ENCODE measurements around the gene GIMAP8. TPM values are rescaled to one million over a fixed set of nuclear protein-coding genes. Genes with fewer than 3 reads are reported as not detected.
A peak's percentile ranks its signal among the peaks of the same experiment; 100 is the strongest.
"Not testable (repeated sequence)": the region's sequence is repeated elsewhere in the genome, so short reads cannot be mapped to it uniquely, and the experiment has no call there.

Gene GIMAP8
- total RNA-seq, 5 donors from 2014 or later (not counting 1 experiment from before 2014, with no cell fraction given) = 17.8 to 54.6 (median 50.1) TPM

DNA sequence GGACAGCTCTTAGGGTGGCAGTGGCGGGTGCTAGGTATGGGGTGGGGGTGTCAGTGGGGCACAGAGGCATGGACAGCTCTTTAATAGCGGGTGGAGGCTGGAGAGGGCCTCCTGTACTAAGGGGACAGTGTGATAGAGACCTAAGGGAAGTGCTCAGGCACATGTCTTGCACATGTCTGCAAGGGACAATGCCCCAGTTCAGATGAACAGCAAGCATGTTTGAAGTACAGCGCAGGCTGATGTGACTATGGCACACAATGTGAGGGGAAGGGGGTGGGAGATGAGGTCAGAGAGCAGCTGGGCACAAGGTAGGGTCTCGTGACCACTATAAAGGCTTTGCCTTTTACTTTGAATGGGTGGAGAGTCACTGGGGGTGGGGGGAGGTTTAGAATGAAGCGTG, 3.5 kb downstream of the GIMAP8 start:
- DNase-seq = no peak
- H3K27ac ChIP-seq (ENCODE audit: low read length) = peak overlapping the region; percentile 74
- peaks cover 73 to 81% (median 76%) of the 10 kb centered on the region in 3 donors for H3K4me1 Mint-ChIP-seq
- no peaks in the 10 kb centered on the region for H3K27me3 Mint-ChIP-seq
- H3K27ac Mint-ChIP-seq = peak overlapping the region; percentile 89 to 96
- peaks cover 4 to 13% (median 8%) of the 10 kb centered on the region in 3 donors for H3K9me3 Mint-ChIP-seq
- peak overlapping the region; percentile 50 to 64 for H3K4me3 ChIP-seq (ENCODE audit: control insufficient read depth in 1 of 2, extremely low read depth in 1 of 2, low read length in 1 of 2)
- ATAC-seq (replicated peaks in 1 of 4) = no peak
- CTCF ChIA-PET = interaction anchor here in 1 of 2 donors (0.5 to 1.5 kb wide), 2 partner anchors 301 to 317 kb away, joined by 3 read pairs; no protein-coding TSS in a partner anchor
- POLR2A ChIA-PET = interaction anchor here in 1 of 2 donors (0.7 kb wide), 1 partner anchor 61 kb away, joined by 3 read pairs; the partner anchor contains the start of gene GIMAP7
- H3K4me3 Mint-ChIP-seq = peak overlapping the region; percentile 90 to 100 (median 93)
- peaks cover 0 to 24% of the 10 kb centered on the region in 2 donors for H3K36me3 ChIP-seq (ENCODE audit: control insufficient read depth in 2 of 2, extremely low read depth in 1 of 2, insufficient read depth in 1 of 2, low read length in 1 of 2)
- H3K4me1 ChIP-seq (ENCODE audit: control insufficient read depth in 1 of 2, extremely low read depth in 1 of 2, insufficient read depth in 2 of 2, low read length in 2 of 2) = peaks cover 23 to 54% of the 10 kb centered on the region in 2 experiments
- peaks cover 70% of the 10 kb centered on the region for H3K36me3 Mint-ChIP-seq
- H3K27me3 ChIP-seq (replicated peaks in 1 of 2; ENCODE audit: control insufficient read depth in 2 of 2, extremely low read depth in 1 of 2, insufficient read depth in 2 of 2, low read length in 1 of 2) = no peaks in the 10 kb centered on the region
- no peaks in the 10 kb centered on the region for H3K9me3 ChIP-seq
- WGBS (ENCODE audit: insufficient coverage) = 79% methylated on average over 5 of the region's 5 CpGs

GRCh38 chr7:150457064-150457463, 6.6 kb downstream of the GIMAP8 start:
- H3K27me3 Mint-ChIP-seq; H3K27me3 ChIP-seq (replicated peaks in 1 of 2; ENCODE audit: control insufficient read depth in 2 of 2, extremely low read depth in 1 of 2, insufficient read depth in 2 of 2, low read length in 1 of 2); H3K27ac ChIP-seq (ENCODE audit: low read length); POLR2A ChIA-PET; CTCF ChIA-PET; H3K4me3 Mint-ChIP-seq; DNase-seq; ATAC-seq (replicated peaks in 1 of 4): not testable (repeated sequence)
- WGBS (ENCODE audit: insufficient coverage) = 75% methylated on average over 4 of the region's 5 CpGs
- Histone ChIP-seq H3K9me3 (peaks cover 14% of the 10 kb centered on the region), H3K4me1 (ENCODE audit: control insufficient read depth in 1 of 2, extremely low read depth in 1 of 2, insufficient read depth in 2 of 2, low read length in 2 of 2) (peaks cover 10 to 34% of the 10 kb centered on the region in 2 experiments), H3K4me3 (ENCODE audit: control insufficient read depth in 1 of 2, extremely low read depth in 1 of 2, low read length in 1 of 2) (peak overlapping the region in 1 of 2 donors; percentile 15), H3K36me3 (ENCODE audit: control insufficient read depth in 2 of 2, extremely low read depth in 1 of 2, insufficient read depth in 1 of 2, low read length in 1 of 2) (peaks cover 6 to 35% of the 10 kb centered on the region in 2 donors)
- peaks cover 89% of the 10 kb centered on the region for H3K36me3 Mint-ChIP-seq
- H3K27ac Mint-ChIP-seq = peak overlapping the region; percentile 73 to 81
- H3K9me3 Mint-ChIP-seq = peaks cover 16 to 43% (median 32%) of the 10 kb centered on the region in 3 donors
- peaks cover 65 to 77% (median 71%) of the 10 kb centered on the region in 3 donors for H3K4me1 Mint-ChIP-seq

GRCh38 chr7:150458235-150458634, 7.8 kb downstream of the GIMAP8 start:
- ChIA-PET POLR2A (no interaction called here), CTCF (interaction anchor here in 1 of 2 donors (1.0 kb wide), 1 partner anchor 9 kb away, joined by 3 read pairs; no protein-coding TSS in a partner anchor)
- Histone ChIP-seq H3K9me3 (peaks cover 21% of the 10 kb centered on the region), H3K4me3 (ENCODE audit: control insufficient read depth in 1 of 2, extremely low read depth in 1 of 2, low read length in 1 of 2) (no peak overlapping the region), H3K27ac (ENCODE audit: low read length) (no peak overlapping the region), H3K4me1 (ENCODE audit: control insufficient read depth in 1 of 2, extremely low read depth in 1 of 2, insufficient read depth in 2 of 2, low read length in 2 of 2) (peaks cover 8 to 32% of the 10 kb centered on the region in 2 experiments), H3K27me3 (replicated peaks in 1 of 2; ENCODE audit: control insufficient read depth in 2 of 2, extremely low read depth in 1 of 2, insufficient read depth in 2 of 2, low read length in 1 of 2) (no peaks in the 10 kb centered on the region), H3K36me3 (ENCODE audit: control insufficient read depth in 2 of 2, extremely low read depth in 1 of 2, insufficient read depth in 1 of 2, low read length in 1 of 2) (peaks cover 6 to 35% of the 10 kb centered on the region in 2 donors)
- ATAC-seq (replicated peaks in 1 of 4) (no peak), DNase-seq (no peak)
- H3K9me3 Mint-ChIP-seq = peaks cover 17 to 52% (median 41%) of the 10 kb centered on the region in 3 donors
- 100% methylated on average over 1 of the region's 1 CpG for WGBS (ENCODE audit: insufficient coverage)
- H3K27me3 Mint-ChIP-seq = no peaks in the 10 kb centered on the region
- peak overlapping the region; percentile 73 to 81 for H3K27ac Mint-ChIP-seq
- H3K4me3 Mint-ChIP-seq = peak overlapping the region in 1 of 3 donors; percentile 37
- peaks cover 95% of the 10 kb centered on the region for H3K36me3 Mint-ChIP-seq
- peaks cover 66 to 81% (median 75%) of the 10 kb centered on the region in 3 donors for H3K4me1 Mint-ChIP-seq

- POLR2A ChIA-PET = interaction anchor here in 1 of 2 donors (0.7 kb wide), 1 partner anchor 62 kb away, joined by 3 read pairs; no protein-coding TSS in a partner anchor
- Histone ChIP-seq H3K9me3 (peaks cover 21% of the 10 kb centered on the region), H3K36me3 (ENCODE audit: control insufficient read depth in 2 of 2, extremely low read depth in 1 of 2, insufficient read depth in 1 of 2, low read length in 1 of 2) (peaks cover 6 to 37% of the 10 kb centered on the region in 2 donors), H3K4me1 (ENCODE audit: control insufficient read depth in 1 of 2, extremely low read depth in 1 of 2, insufficient read depth in 2 of 2, low read length in 2 of 2) (peaks cover 9 to 31% of the 10 kb centered on the region in 2 experiments), H3K27me3 (replicated peaks in 1 of 2; ENCODE audit: control insufficient read depth in 2 of 2, extremely low read depth in 1 of 2, insufficient read depth in 2 of 2, low read length in 1 of 2) (no peaks in the 10 kb centered on the region), H3K27ac (ENCODE audit: low read length) (no peak overlapping the region), H3K4me3 (ENCODE audit: control insufficient read depth in 1 of 2, extremely low read depth in 1 of 2, low read length in 1 of 2) (no peak overlapping the region)
- no CpG with 5 or more reads among the region's 1 CpG for WGBS (ENCODE audit: insufficient coverage)
- Mint-ChIP-seq H3K27me3 (no peaks in the 10 kb centered on the region), H3K4me1 (peaks cover 66 to 81% (median 75%) of the 10 kb centered on the region in 3 donors), H3K9me3 (peaks cover 22 to 56% (median 44%) of the 10 kb centered on the region in 3 donors), H3K36me3 (peaks cover 95% of the 10 kb centered on the region), H3K27ac (peak overlapping the region in 1 of 2 donors; percentile 58), H3K4me3 (no peak overlapping the region)
- ATAC-seq (replicated peaks in 1 of 4) (no peak), DNase-seq (no peak)
- CTCF ChIA-PET = interaction anchor here in 1 of 2 donors (0.5 to 1.0 kb wide), 2 partner anchors 9 to 52 kb away, joined by 3 read pairs; no protein-coding TSS in a partner anchor
Measured at GRCh38 chr7:150458756-150459155, 8.3 kb downstream of the GIMAP8 start.

- peaks cover 22 to 43% (median 36%) of the 10 kb centered on the region in 3 donors for H3K9me3 Mint-ChIP-seq
- POLR2A ChIA-PET = no interaction called here
Measured at GRCh38 chr7:150461520-150461919, 11.1 kb downstream of the GIMAP8 start.

DNA sequence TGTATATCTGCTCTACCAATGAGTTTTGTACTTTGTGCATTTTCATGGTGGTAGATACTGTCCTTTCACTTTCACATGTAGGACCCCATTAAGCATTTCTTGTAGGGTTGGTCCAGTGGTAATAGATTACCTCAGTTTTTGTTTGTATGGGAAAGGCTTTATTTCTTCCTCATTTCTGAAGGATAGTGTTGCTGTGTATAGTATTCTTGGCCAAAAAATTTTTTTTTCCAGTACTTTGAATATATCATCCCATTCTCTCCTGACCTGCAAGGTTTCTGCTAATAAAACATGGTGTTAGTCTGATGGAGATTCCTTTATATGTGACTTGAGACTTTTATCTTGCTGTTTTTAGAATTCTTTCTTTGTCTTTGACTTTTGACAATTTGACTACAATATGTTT, 12.0 kb downstream of the GIMAP8 start:
- Mint-ChIP-seq H3K4me1 (peaks cover 70 to 83% (median 76%) of the 10 kb centered on the region in 3 donors), H3K27me3 (no peaks in the 10 kb centered on the region), H3K36me3 (peaks cover 88% of the 10 kb centered on the region), H3K4me3 (no peak overlapping the region), H3K9me3 (peaks cover 22 to 43% (median 36%) of the 10 kb centered on the region in 3 donors), H3K27ac (peak overlapping the region; percentile 45 to 53)
- Histone ChIP-seq H3K36me3 (ENCODE audit: control insufficient read depth in 2 of 2, extremely low read depth in 1 of 2, insufficient read depth in 1 of 2, low read length in 1 of 2) (peaks cover 6 to 25% of the 10 kb centered on the region in 2 donors), H3K27me3 (replicated peaks in 1 of 2; ENCODE audit: control insufficient read depth in 2 of 2, extremely low read depth in 1 of 2, insufficient read depth in 2 of 2, low read length in 1 of 2) (no peaks in the 10 kb centered on the region), H3K4me1 (ENCODE audit: control insufficient read depth in 1 of 2, extremely low read depth in 1 of 2, insufficient read depth in 2 of 2, low read length in 2 of 2) (peaks cover 15 to 38% of the 10 kb centered on the region in 2 experiments), H3K4me3 (ENCODE audit: control insufficient read depth in 1 of 2, extremely low read depth in 1 of 2, low read length in 1 of 2) (no peak overlapping the region), H3K9me3 (peaks cover 21% of the 10 kb centered on the region), H3K27ac (ENCODE audit: low read length) (no peak overlapping the region)
- ChIA-PET CTCF (no interaction called here), POLR2A (interaction anchor here in 1 of 2 donors (0.6 kb wide), 1 partner anchor 21 kb away, joined by 3 read pairs; no protein-coding TSS in a partner anchor)
- ATAC-seq (replicated peaks in 1 of 4) = no peak
- no peak for DNase-seq

More at GRCh38 chr7:150461520-150461919, 11.1 kb downstream of the GIMAP8 start:
- Mint-ChIP-seq H3K36me3 (peaks cover 89% of the 10 kb centered on the region), H3K4me1 (peaks cover 66 to 80% (median 77%) of the 10 kb centered on the region in 3 donors), H3K4me3 (no peak overlapping the region), H3K27me3 (no peaks in the 10 kb centered on the region), H3K27ac (peak overlapping the region; percentile 49 to 53)
- Histone ChIP-seq H3K36me3 (ENCODE audit: control insufficient read depth in 2 of 2, extremely low read depth in 1 of 2, insufficient read depth in 1 of 2, low read length in 1 of 2) (peaks cover 6 to 18% of the 10 kb centered on the region in 2 donors), H3K4me1 (ENCODE audit: control insufficient read depth in 1 of 2, extremely low read depth in 1 of 2, insufficient read depth in 2 of 2, low read length in 2 of 2) (peaks cover 15 to 34% of the 10 kb centered on the region in 2 experiments), H3K9me3 (peaks cover 21% of the 10 kb centered on the region), H3K4me3 (ENCODE audit: control insufficient read depth in 1 of 2, extremely low read depth in 1 of 2, low read length in 1 of 2) (no peak overlapping the region), H3K27ac (ENCODE audit: low read length) (no peak overlapping the region), H3K27me3 (replicated peaks in 1 of 2; ENCODE audit: control insufficient read depth in 2 of 2, extremely low read depth in 1 of 2, insufficient read depth in 2 of 2, low read length in 1 of 2) (no peaks in the 10 kb centered on the region)
- DNase-seq (no peak), ATAC-seq (replicated peaks in 1 of 4) (no peak)
- CTCF ChIA-PET = interaction anchor here in 1 of 2 donors (1.4 kb wide), 1 partner anchor 10 kb away, joined by 4 read pairs; the partner anchor contains the start of gene GIMAP8
- no CpG with 5 or more reads among the region's 1 CpG for WGBS (ENCODE audit: insufficient coverage)
